GM21529 (cell line): ENCODE data around the gene FANCC.

ENCODE experiments used
- ATAC-seq: cut with Tn5 transposase; IDR thresholded peaks from one replicate; pipeline ENCODE4 v1.9.1; 2021; ENCODE audit not compliant: unreplicated experiment

FANCC gene, protein sequence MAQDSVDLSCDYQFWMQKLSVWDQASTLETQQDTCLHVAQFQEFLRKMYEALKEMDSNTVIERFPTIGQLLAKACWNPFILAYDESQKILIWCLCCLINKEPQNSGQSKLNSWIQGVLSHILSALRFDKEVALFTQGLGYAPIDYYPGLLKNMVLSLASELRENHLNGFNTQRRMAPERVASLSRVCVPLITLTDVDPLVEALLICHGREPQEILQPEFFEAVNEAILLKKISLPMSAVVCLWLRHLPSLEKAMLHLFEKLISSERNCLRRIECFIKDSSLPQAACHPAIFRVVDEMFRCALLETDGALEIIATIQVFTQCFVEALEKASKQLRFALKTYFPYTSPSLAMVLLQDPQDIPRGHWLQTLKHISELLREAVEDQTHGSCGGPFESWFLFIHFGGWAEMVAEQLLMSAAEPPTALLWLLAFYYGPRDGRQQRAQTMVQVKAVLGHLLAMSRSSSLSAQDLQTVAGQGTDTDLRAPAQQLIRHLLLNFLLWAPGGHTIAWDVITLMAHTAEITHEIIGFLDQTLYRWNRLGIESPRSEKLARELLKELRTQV

DNA sequence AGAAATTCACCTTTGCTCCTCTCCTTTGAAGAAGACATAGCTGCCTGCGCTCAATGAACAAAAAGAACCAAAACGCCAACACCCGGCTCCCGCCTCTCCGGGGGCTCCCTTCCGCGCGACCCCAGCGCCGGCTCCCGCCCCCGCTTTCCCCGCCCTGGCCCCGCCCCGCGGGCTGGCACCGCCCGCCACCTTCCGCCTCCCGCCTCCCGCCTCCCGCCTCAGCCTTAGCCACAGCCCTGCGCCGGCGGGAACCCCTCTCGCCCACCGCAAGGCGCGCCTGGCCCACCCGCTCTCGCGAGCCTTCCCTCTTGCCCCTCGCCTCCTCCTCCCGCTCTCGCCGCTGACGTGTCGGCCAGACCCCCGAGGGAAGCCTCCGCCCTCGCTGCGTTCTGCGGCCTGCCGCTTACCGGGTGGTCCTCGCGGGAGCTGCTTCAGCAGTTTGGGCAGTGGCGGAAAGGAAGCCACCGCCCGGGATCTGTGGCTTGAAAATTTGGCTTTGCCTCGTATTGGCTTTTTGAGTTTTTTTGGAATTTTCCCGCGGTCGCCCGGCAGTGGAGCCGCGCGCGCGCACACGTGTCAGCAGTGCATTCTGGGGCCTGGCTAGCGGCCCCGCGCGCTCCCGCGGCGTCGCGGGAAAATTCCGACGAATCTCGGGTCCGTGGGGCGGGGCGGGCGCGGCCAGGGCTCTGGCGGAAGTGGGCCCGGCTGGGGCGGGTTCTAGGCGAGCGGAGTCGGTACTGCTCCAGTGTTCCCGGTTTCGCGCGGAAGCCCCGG is at the start of gene FANCC:
TSS of gene FANCC (minus strand) at position 591 of the 774 bp plus-strand sequence. CDS start 68,418 bp downstream, outside the sequence.
- ATAC-seq, result peak; percentile 76

- ATAC-seq, result no peak
These were observed 49.3 kb upstream of the FANCC start for GRCh38 chr9:95366731-95367325.

GRCh38 chr9:95365766-95366165 is 48.3 kb upstream of the FANCC start:
- ATAC-seq, result no peak

DNA sequence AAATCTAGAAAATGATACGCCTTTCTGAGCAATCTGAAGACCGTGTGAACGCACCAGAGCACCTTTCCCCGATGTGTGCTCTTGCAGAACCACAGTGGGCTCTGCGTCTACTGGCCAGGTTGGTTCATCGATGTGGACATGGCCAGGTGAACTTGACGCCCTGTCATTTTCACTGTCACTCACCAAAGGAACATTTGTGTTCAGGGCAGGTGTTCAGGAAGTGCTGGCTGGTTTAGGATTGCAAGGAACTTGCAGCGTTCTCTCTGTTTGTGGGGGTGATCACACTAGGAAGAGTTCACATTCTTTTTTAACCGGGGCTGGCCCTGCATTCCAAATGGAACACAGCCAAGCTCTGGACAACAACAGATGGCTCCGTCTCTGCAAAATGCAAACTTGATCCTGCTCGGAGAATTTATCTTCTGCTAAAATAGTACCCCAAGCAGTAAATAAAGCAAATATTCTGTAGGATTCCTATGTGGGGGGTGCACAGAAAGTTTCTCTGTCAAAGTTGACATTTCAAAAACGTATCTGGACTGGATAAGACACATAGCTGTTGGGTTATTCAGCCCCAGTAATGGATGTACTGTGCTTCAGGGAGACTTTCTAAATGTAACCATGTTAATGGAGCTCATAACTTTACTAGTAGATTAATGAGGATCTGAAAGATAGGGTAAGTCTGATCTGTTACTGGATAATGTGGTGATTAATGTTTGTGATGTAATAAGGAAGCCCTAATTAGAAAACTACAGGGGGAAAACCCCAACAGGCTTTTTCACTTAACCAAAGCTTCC is 45.7 kb upstream of the FANCC start:
- ATAC-seq, result no peak

DNA sequence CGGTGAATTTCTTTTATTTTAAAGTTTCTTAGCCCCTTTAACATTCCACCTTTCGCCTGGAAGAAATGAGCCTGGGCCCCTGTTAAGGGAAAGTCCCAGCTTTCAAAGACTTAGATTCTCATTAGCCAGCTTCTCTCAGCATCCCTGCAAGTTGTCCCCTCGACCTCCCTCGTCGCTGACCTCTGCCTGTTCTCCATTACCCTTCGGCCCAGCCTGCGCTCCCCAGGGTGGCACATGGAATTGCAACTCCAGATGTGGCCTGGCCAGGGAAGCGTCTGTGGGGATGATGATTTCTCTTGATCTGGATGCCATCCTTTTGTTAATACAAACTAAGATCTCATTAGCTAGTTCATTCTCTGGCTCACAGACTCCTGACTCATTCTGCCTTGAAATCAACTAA is 43.4 kb upstream of the FANCC start:
- no peak for ATAC-seq

GRCh38 chr9:95357316-95357715 is 39.8 kb upstream of the FANCC start:
- no peak for ATAC-seq

- ATAC-seq, result no peak
These were observed 38.0 kb upstream of the FANCC start for GRCh38 chr9:95355500-95355899.

- ATAC-seq, result no peak
These were observed 33.5 kb upstream of the FANCC start for GRCh38 chr9:95351051-95351450.

DNA sequence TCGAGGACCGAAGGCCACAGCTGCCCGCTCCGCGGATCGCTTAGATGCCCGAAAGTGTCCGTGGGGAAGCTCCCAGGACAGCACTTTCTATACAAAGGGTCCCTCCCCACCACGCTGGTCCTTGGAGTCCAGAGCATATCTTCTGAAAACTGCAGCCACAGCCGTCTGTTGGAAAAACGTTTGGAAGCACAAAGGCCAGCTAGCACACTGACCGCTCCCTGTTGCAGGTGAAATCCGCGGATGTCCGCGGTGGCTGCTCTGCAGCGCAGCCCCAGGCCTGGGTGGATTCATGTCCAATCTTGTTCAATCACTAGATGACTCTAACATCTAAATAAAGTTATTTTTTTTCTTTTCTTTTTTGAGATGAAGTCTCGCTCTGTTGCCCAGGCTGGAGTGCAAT is 32.8 kb upstream of the FANCC start:
- no peak for ATAC-seq

DNA sequence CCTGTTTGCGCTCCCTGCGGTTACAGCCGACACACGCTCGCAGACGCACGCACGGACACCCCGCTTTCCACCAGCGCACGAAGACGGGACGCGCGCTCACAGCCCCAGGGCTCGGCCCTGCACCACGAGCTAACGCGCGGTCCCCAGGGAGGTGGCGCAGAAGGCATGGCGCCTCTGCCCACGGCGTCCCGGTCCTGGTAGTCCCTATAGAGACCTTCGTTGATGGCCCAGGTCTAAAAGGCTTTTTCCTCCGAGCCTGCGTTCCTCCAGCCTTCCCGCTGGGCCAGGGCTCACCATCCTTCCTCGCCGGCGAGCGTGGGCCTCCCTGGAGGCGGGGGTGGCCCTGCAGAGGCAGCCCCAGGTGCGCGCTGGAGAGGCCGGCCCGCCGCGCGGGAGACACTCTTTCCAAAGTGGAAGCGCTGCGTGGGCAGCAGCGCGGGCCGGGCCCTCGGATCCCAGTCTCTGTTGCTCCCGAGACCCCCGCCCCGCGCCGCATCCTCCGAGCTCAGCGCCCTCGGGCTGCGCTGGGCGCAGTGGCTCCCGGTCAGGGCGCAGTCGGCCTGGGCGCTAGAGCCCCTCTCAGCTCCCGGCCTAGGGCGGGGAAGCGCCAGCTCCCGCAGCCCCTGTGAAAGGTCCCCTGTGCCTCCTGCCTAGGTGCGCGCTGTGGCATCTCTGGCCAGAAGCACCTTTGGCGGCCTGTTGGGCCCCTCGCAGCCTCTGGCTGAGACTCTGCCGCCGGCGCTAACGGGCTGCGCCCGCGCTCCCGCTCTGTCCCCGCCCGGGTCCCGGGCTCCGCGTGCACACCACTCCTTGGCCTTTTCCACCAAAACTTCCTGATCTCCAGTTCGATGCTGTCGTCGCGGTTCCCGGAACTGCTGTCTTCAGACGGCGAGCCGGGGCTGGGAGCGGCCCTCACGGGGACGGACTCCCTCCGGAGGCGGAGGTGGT is 31.9 kb upstream of the FANCC start:
- ATAC-seq, result no peak

GRCh38 chr9:95346021-95346420 is 28.5 kb upstream of the FANCC start:
- ATAC-seq, result no peak

DNA sequence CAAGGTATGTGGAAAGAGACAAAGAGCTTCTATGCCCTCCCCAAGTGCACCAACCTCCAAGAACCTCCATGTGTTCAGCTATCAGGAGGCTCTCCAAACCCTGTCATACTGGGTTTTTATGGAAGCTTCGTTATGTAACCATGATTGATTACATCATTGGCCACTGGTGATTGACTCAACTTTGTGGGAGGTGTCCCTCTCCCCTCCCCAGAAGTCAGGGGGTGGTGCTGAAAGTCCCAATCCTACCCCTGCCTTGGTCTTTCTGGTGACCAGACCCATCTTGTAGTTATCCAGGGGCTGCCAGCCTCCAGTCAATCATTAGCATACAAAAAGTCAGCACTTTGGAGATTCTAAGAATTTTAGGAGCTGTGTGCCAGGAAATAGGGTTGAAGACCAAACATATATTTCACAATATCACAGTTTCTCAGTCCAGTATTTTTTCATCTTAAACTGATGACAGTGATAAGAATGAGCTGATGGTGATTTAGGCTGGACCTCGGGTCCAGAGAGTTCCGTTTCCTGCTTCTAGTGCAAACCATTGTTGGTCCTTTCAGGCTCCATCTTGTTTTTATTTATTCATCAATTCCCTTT is 27.3 kb upstream of the FANCC start:
- no peak for ATAC-seq

- no peak for ATAC-seq
These were observed 26.3 kb upstream of the FANCC start for GRCh38 chr9:95343725-95344287.

- ATAC-seq, result no peak
These were observed 25.1 kb upstream of the FANCC start for GRCh38 chr9:95342571-95342970.

GRCh38 chr9:95341293-95341962 is 23.9 kb upstream of the FANCC start:
- ATAC-seq, result no peak

DNA sequence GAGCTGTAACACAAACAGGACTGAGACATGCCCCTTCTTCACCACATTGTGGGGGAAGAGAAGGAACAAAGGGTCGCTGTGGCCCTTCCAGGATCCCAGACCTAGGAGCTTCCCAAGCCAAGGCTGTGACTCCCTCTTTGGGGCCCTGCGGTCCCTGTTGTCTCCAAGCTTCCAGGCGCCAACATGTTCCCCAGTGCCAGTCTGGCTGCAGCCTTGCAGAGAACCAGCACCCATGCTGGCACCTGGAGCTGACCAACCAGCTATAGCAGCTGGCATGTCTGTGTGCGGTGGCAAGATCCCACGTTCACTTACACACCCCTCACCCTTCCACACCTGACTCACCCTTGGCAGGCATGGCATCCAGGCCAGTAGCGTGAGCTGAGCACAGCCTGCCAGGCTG is 20.7 kb upstream of the FANCC start:
- no peak for ATAC-seq

- no peak for ATAC-seq
These were observed 18.8 kb upstream of the FANCC start for GRCh38 chr9:95336281-95336680.

DNA sequence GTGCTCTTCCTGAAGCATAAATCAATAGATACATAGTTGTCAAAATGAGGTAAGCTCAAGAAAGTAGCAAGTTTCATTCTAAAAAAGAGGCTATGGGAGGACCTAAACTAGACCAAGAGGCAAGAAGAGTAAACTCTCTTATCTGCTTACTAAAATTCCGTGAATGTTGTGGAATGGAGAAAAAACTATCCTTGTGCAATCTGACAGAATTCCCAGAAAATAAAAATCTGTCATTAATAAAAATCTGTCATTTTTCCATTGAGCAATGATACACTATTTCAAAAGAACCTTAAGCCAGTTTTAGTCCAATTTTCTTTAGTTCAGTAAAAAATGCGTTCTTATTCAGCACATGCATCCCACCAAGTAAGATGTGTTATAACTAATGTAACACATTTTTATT is 15.9 kb upstream of the FANCC start:
- ATAC-seq, result no peak
